IMR-90 (cell line): ENCODE results near the gene CMSS1. TPM values are rescaled to one million over a fixed set of nuclear protein-coding genes. Genes with fewer than 3 reads are reported as not detected.

ENCODE experiments used
- ATAC-seq: fragments of 200-7000 bp; cut with Tn5 transposase; 2 replicates; pipeline ENCODE4 v1.9.1; 2020; ENCODE audit warnings: low read depth, mild to moderate bottlenecking, moderate library complexity
- BruUV-seq: library from RNA; stranded (reverse); fragments of 400-500 nt; replicated peaks from 2 replicates; lab custom pipeline; 2021; lab: Mats Ljungman, UMichigan
- CTCF ChIA-PET: fragments of 300-600 bp; formaldehyde crosslinking; extraction: SDS; loops from one replicate; lab custom pipeline; 2021; ENCODE audit warnings: antibody characterized with exemption; lab: Yijun Ruan, JAX
- POLR2A ChIA-PET: fragments of 300-600 bp; sonication (Branson Sonifier 250); formaldehyde crosslinking; loops from one replicate; lab custom pipeline; 2022; ENCODE audit warnings: antibody characterized with exemption; ENCODE audit not compliant: unreplicated experiment; lab: Charles Lee
- DNase-seq: peaks from one replicate; pipeline ENCODE4 v3.0.0; 2013
- H2AFZ ChIP-seq: replicated peaks from 2 replicates; pipeline ENCODE3; 2013; ENCODE audit warnings: low read length, mild to moderate bottlenecking; ENCODE audit not compliant: poor library complexity
- H2AK5ac ChIP-seq: 2 replicates; pipeline ENCODE4 v1.6.1; 2013; ENCODE audit warnings: low read depth, low read length, inconsistent platforms
- H2AK9ac ChIP-seq: replicated peaks from 2 replicates; pipeline ENCODE3; 2013; ENCODE audit warnings: mild to moderate bottlenecking, low read depth, low read length, moderate library complexity; ENCODE audit not compliant: poor library complexity
- H2BK120ac ChIP-seq: 2 replicates; pipeline ENCODE4 v1.6.1; 2013; ENCODE audit warnings: low read depth, low read length, inconsistent platforms
- H2BK15ac ChIP-seq: 3 replicates; pipeline ENCODE4 v1.6.1; 2013; ENCODE audit warnings: low read depth, low read length, inconsistent platforms
- H2BK20ac ChIP-seq: 2 replicates; pipeline ENCODE4 v1.6.1; 2013; ENCODE audit warnings: low read depth, mild to moderate bottlenecking, inconsistent platforms, low read length, moderate library complexity
- H2BK5ac ChIP-seq: 2 replicates; pipeline ENCODE4 v1.6.1; 2013; ENCODE audit warnings: mild to moderate bottlenecking, low read depth, low read length, inconsistent platforms; ENCODE audit not compliant: poor library complexity, severe bottlenecking
- H3K14ac ChIP-seq: replicated peaks from 2 replicates; pipeline ENCODE4 v1.6.1; 2013; ENCODE audit warnings: low read depth, low read length, inconsistent platforms
- H3K18ac ChIP-seq: 2 replicates; pipeline ENCODE4 v1.6.1; 2013; ENCODE audit warnings: low read depth, low read length, control low read depth
- H3K23ac ChIP-seq: 2 replicates; pipeline ENCODE4 v1.6.1; 2013; ENCODE audit warnings: low read depth, low read length, inconsistent platforms
- H3K27ac ChIP-seq: 2 replicates; pipeline ENCODE4 v1.5.1; 2013; ENCODE audit warnings: mild to moderate bottlenecking, control low read depth, low read length; ENCODE audit not compliant: insufficient read depth
- H3K27me3 ChIP-seq: 2 replicates; pipeline ENCODE4 v1.6.1; 2013; ENCODE audit warnings: low read length; ENCODE audit not compliant: control insufficient read depth, insufficient read depth
- H3K36me3 ChIP-seq: 2 replicates; pipeline ENCODE4 v1.6.1; 2013; ENCODE audit warnings: low read length, mixed read lengths; ENCODE audit not compliant: control insufficient read depth, insufficient read depth
- H3K4ac ChIP-seq: 2 replicates; pipeline ENCODE4 v1.6.1; 2013; ENCODE audit warnings: low read depth, low read length, inconsistent platforms
- H3K4me1 ChIP-seq: 2 replicates; pipeline ENCODE4 v1.6.1; 2013; ENCODE audit warnings: low read length, mixed read lengths; ENCODE audit not compliant: control insufficient read depth, insufficient read depth
- H3K4me2 ChIP-seq: 2 replicates; pipeline ENCODE4 v1.6.1; 2013; ENCODE audit warnings: low read depth, mild to moderate bottlenecking, control low read depth, low read length, moderate library complexity
- H3K4me3 ChIP-seq: 2 replicates; pipeline ENCODE4 v1.5.1; 2013; ENCODE audit warnings: low read depth, mild to moderate bottlenecking, control low read depth, low read length, moderate library complexity; ENCODE audit not compliant: insufficient read depth
- H3K56ac ChIP-seq: 2 replicates; pipeline ENCODE4 v1.6.1; 2013; ENCODE audit warnings: low read length, inconsistent platforms; ENCODE audit not compliant: insufficient read depth; ENCODE audit errors: extremely low read depth
- H3K79me1 ChIP-seq, 2 experiments: 2 replicates each; pipeline ENCODE4 v1.6.1; 2013; ENCODE audit warnings: low read length in 2 of 2, inconsistent platforms in 1 of 2, low read depth in 1 of 2
- H3K9ac ChIP-seq: 2 replicates; pipeline ENCODE4 v1.6.1; 2013; ENCODE audit warnings: low read depth, low read length, control low read depth
- H3K9me1 ChIP-seq: 2 replicates; pipeline ENCODE4 v1.6.1; 2013; ENCODE audit warnings: low read length, inconsistent platforms; ENCODE audit not compliant: insufficient read depth
- H3K9me3 ChIP-seq: 2 replicates; pipeline ENCODE4 v1.6.1; 2013; ENCODE audit warnings: low read length; ENCODE audit not compliant: control insufficient read depth, insufficient read depth
- H4K20me1 ChIP-seq: 2 replicates; pipeline ENCODE4 v1.6.1; 2013; ENCODE audit warnings: low read length, inconsistent platforms; ENCODE audit not compliant: insufficient read depth
- H4K5ac ChIP-seq: 2 replicates; pipeline ENCODE4 v1.6.1; 2013; ENCODE audit warnings: mild to moderate bottlenecking, low read depth, low read length, control low read depth
- H4K8ac ChIP-seq, 2 experiments: 2 replicates each; pipeline ENCODE4 v1.6.1; 2013; ENCODE audit warnings: low read depth in 2 of 2, low read length in 2 of 2, control low read depth in 1 of 2, inconsistent platforms in 1 of 2
- H4K91ac ChIP-seq: 2 replicates; pipeline ENCODE4 v1.6.1; 2013; ENCODE audit warnings: low read depth, low read length, inconsistent platforms; ENCODE audit not compliant: insufficient read depth
- CEBPB ChIP-seq: IDR thresholded peaks from 2 replicates; pipeline ENCODE4 v1.6.1; 2012; ENCODE audit warnings: low read depth, low read length, improper control_type of control experiment
- CHD1 ChIP-seq: IDR thresholded peaks from 2 replicates; pipeline ENCODE4 v1.6.1; 2012; ENCODE audit warnings: low read depth, low read length, improper control_type of control experiment
- FOS ChIP-seq: fragments of 150-350 bp; IDR thresholded peaks from 2 replicates; pipeline ENCODE4 v1.6.1; 2016; ENCODE audit warnings: low read depth, low read length
- MAFK ChIP-seq: IDR thresholded peaks from 2 replicates; pipeline ENCODE4 v1.6.1; 2012; ENCODE audit warnings: low read depth, low read length, improper control_type of control experiment
- MAZ ChIP-seq: IDR thresholded peaks from 2 replicates; pipeline ENCODE4 v1.6.1; 2012; ENCODE audit warnings: low read depth, mild to moderate bottlenecking, low read length, improper control_type of control experiment, moderate library complexity, borderline replicate concordance
- MXI1 ChIP-seq: IDR thresholded peaks from 2 replicates; pipeline ENCODE4 v1.6.1; 2012; ENCODE audit warnings: low read depth, mild to moderate bottlenecking, low read length, moderate library complexity, borderline replicate concordance
- POLR2A ChIP-seq: IDR thresholded peaks from 2 replicates; pipeline ENCODE4 v1.6.1; 2012; ENCODE audit warnings: mild to moderate bottlenecking, low read depth, low read length
- RFX5 ChIP-seq: IDR thresholded peaks from 2 replicates; pipeline ENCODE4 v1.8.0; 2012; ENCODE audit warnings: low read depth, mild to moderate bottlenecking, low read length, moderate library complexity
- WGBS, 2 experiments: methylation state at CpG; one replicate each; pipeline versions ENCODE4 v1.1.5 to v1.1.7; 2013; ENCODE audit warnings: missing lambda C conversion rate in 2 of 2; ENCODE audit not compliant: insufficient read length in 1 of 2; ENCODE audit errors: extremely low coverage in 2 of 2; 5-methylcytosine and 5-hydroxymethylcytosine counted together
- dilution Hi-C: fragments of 300-500 bp; cut with HindIII; formaldehyde crosslinking; loops from one replicate; pipeline ENCODE4 v1.14.3; 2018; ENCODE audit warnings: low sequenced_read_pairs; ENCODE audit not compliant: unreplicated experiment
- in situ Hi-C: fragments of 300-500 bp; cut with MboI; formaldehyde crosslinking; loops from 3 replicates; pipeline ENCODE4 v1.14.3; 2019; ENCODE audit warnings: low sequenced_read_pairs, inconsistent platforms, mixed read lengths
- intact Hi-C: fragments of 100-400 bp; cut with micrococcal nuclease; formaldehyde crosslinking; loops from 2 replicates; pipeline ENCODE4 v1.10.0; 2022
- polyA plus RNA-seq, 3 experiments: library from polyadenylated mRNA; depleted of rRNA; stranded (reverse); fragments of >200 nt; gene quantifications; 2 replicates each; pipeline ENCODE4 v1.2.3, GENCODE V29; 2012; ENCODE audit warnings: low replicate concordance in 1 of 3
- total RNA-seq: library from RNA; depleted of rRNA; stranded (reverse); fragments of >200 nt; gene quantifications from 2 replicates; pipeline ENCODE4 v1.2.3, GENCODE V29; 2012
- TF ChIP-seq, protein P1 (sequence below): fragments of 150-350 bp; IDR thresholded peaks from 2 replicates; pipeline ENCODE4 v1.6.1; 2017; ENCODE audit warnings: mild to moderate bottlenecking, antibody characterized with exemption, low read length, low read depth
- TF ChIP-seq, protein P2 (sequence below): fragments of 150-350 bp; IDR thresholded peaks from 2 replicates; pipeline ENCODE4 v1.6.1; 2016; ENCODE audit warnings: low read depth, mild to moderate bottlenecking, low read length, moderate library complexity, borderline replicate concordance

CMSS1 gene
- total and polyA plus RNA-seq, 2 of the 4 experiments (the other 2 are of a cell fraction) = 12.5 to 13.6 TPM

DNA sequence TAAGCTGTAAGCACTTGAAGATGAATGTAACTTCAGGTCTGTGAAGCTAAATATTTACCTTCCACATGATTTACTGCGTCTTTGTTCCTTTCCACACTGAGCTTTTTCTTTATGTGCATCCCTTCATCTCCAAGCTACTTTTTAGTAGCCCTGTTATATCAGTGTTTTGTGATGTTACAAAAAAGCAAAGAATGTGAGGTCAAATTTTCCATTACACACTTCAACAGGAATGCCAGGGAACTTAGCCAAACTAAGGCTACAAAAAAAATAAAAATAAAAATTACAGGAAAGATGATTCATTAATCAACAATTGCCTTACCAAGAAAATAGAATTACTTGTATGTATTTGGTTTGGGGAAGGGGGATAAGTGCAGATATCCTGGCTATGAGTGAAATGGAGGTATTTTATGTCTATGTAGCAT, 223.7 kb downstream of the CMSS1 start:
- Histone ChIP-seq H3K9me3 (no peaks in the 10 kb centered on the region), H3K56ac (peak overlapping the region; percentile 93), H3K18ac (peak overlapping the region; percentile 100), H3K4me3 (no peak overlapping the region), H2BK5ac (peak overlapping the region; percentile 100), H4K8ac (peak overlapping the region; percentile 85 to 96), H3K14ac (peak overlapping the region; percentile 95; the same call in 1 of the 2 replicates), H4K20me1 (no peaks in the 10 kb centered on the region), H2BK20ac (peak overlapping the region; percentile 99), H2AK5ac (no peak overlapping the region), H4K91ac (peak overlapping the region; percentile 91), H3K9ac (peak overlapping the region; percentile 80; the same call in 1 of the 2 replicates), H3K4me2 (peak overlapping the region; percentile 40), H3K27me3 (no peaks in the 10 kb centered on the region), H3K23ac (peak overlapping the region; percentile 91; the same call in 1 of the 2 replicates), H3K27ac (peak overlapping the region; percentile 98; the same call in 1 of the 2 replicates), H2AFZ (no peak overlapping the region), H3K9me1 (peaks cover 8% of the 10 kb centered on the region), H2BK120ac (peak overlapping the region; percentile 98), H3K4ac (peak overlapping the region; percentile 93), H3K36me3 (no peaks in the 10 kb centered on the region), H4K5ac (peak overlapping the region; percentile 100), H3K4me1 (peaks cover 20% of the 10 kb centered on the region), H2BK15ac (peak overlapping the region; percentile 93; the same call in 2 of the 3 replicates), H2AK9ac (no peak overlapping the region), H3K79me1 (no peaks in the 10 kb centered on the region; a peak in 2 of 4 replicates)
- ChIA-PET CTCF (interaction anchor here (0.7 to 1.9 kb wide), 3 partner anchors 15 to 213 kb away, joined by 3 to 7 read pairs (median 4); no protein-coding TSS in a partner anchor), POLR2A (interaction anchor here (0.5 to 1.3 kb wide), 4 partner anchors 9 to 219 kb away, joined by 3 to 6 read pairs (median 3); partner anchors contain the start of gene TBC1D23)
- ATAC-seq = peak; percentile 22
- in situ Hi-C loops = no loop called here
- no CpG with 5 or more reads among the region's 1 CpG for WGBS, 2 experiments
- dilution Hi-C loops = no loop called here
- DNase-seq = peak; percentile 91
- BruUV-seq = no TSS peak
- intact Hi-C loops = loop anchor here (1.0 to 5.0 kb wide), 5 partner anchors 33 to 213 kb away; no protein-coding TSS in a partner anchor
- TF ChIP-seq FOS (peak; percentile 20; the same call in 1 of the 2 replicates), MAFK (no peak), RFX5 (0 out of 2 replicates have a peak, but pooled peaks have one; percentile 32), MXI1 (no peak), POLR2A (peak; percentile 47; the same call in 1 of the 2 replicates), CEBPB (0 out of 2 replicates have a peak, but pooled peaks have one; percentile 20), CHD1 (no peak), MAZ (no peak)
- TF ChIP-seq, protein P1, sequence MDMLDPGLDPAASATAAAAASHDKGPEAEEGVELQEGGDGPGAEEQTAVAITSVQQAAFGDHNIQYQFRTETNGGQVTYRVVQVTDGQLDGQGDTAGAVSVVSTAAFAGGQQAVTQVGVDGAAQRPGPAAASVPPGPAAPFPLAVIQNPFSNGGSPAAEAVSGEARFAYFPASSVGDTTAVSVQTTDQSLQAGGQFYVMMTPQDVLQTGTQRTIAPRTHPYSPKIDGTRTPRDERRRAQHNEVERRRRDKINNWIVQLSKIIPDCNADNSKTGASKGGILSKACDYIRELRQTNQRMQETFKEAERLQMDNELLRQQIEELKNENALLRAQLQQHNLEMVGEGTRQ = no peak
- TF ChIP-seq, protein P2, sequence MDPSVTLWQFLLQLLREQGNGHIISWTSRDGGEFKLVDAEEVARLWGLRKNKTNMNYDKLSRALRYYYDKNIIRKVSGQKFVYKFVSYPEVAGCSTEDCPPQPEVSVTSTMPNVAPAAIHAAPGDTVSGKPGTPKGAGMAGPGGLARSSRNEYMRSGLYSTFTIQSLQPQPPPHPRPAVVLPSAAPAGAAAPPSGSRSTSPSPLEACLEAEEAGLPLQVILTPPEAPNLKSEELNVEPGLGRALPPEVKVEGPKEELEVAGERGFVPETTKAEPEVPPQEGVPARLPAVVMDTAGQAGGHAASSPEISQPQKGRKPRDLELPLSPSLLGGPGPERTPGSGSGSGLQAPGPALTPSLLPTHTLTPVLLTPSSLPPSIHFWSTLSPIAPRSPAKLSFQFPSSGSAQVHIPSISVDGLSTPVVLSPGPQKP = no peak
